Measurements from ENCODE around the gene FAM171A1.

Gene FAM171A1

DNA sequence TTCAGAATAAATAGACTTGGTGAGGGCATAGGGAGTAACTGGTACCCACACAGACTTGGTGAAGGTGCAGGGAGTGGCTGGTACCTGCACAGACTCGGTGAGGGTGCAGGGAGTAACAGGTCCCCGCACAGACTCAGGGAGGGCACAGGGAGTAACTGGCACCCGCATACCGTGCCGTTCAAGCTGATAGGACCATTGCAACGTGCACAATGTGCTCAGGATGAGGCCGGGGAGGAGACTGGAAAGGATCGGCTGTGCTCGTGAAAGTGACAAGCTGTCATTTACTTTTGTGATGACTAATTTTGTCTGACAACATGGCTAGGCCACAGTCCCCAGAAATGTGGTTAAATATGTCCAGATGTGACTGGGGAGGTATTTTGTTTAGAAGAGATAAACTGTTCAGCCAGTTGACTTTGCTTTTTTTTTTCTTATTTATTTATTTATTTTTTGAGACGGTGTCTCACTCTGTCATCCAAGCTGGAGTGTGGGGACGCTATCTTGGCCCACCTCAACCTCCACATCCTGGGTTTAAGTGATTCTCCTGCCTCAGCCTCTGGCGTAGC is 126.4 kb downstream of the FAM171A1 start:
- DNase-seq (ENCODE audit: low spot score): no peak

DNA sequence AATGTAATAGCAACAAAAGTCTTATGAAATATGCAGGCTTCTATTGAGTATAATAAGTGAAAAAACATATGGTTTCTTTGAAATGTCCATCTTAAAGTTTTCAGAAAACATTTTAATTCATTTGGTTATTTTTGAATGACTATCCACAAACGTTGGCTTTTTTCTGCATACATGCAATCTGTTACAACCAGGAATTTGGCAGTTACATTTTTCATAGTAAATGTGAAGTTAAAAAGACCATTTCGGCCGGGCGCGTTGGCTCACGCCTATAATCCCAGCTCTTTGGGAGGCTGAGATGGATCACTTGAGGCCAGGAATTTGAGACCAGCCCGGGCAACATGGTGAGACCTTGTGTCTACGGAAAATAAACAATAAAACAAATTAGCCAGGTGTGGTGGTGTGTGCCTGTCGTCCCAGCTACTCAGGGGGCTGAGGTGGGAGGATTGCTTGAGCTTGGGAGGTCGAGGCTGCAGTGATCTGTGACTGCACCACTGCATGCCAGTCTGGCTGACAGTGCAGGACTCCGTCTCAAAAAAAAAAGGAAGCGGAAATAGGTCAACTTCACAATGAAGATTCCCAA is 128.7 kb downstream of the FAM171A1 start:
- DNase-seq (ENCODE audit: low spot score): no peak

DNA sequence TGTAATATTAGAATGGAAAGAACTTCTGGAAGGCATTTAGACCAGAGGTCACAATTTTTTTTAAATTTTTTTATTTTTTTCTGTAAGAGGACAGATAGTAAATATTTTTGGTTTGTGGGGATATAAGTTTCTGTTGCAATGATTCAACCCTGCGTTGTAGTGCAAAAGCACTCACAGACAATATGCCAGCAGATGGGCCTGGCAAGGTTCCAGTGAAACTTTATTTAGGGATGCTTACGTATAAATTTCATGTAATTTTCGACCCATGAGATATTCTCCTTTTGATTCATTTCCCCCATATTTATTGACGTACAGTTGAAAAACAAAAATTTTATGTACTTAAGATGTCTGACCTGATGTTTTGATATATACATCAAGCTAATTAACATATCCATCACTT is 129.8 kb downstream of the FAM171A1 start:
- no peak for DNase-seq (ENCODE audit: low spot score)

DNA sequence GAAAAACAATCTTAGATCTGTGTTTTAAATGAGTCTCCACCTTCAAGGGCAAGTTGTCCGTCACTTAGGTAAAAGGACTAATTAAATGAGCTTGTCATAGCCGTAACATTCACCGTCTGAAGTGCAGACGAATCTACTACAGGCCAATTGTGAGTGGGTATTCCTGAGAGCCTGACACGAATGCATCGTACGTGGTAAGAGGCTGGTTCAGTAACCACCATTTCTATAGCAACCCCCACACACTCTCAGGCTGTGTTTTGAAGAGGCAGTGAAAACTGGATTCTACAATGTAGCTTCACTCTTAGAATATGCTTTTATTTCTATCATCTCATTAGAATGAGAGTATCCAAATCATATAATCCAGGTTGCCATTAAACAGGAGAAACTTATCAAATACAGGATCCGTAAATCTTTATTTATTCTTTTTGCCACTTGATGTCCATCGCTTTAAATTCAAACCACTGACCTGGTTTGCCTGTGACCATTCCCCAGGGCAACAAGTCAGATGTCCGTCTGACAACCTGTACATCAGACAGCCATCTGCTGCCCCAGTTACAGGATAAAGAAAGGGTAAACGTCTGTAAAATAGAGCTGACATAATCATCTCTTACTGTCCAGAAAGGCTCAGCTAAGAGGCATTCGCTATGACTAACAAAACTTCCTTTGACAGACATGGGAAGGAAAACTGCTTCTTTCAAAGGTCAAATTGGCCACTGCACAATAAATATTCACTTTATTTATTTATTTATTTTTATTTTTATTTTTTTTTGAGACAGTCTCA is 132.3 kb downstream of the FAM171A1 start:
- DNase-seq (ENCODE audit: low spot score): no peak

DNA sequence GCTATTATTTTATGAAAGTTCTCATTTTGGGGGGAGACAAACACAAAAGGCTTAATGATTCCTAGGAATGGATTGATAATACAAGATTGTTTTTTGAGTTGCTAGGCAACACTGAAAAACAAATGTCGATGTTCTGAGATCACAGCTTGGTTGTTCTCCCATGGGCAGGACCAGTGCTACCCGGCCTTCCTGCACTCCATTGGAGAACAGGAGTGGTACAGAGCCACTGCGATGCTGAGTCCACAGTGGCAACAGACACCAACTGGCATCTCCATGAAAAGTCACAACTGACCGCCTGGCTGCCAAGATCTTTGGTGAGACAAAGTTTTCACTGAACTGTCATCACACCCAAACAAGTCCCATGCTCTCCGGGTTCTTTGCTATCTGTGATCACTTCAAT is 133.7 kb downstream of the FAM171A1 start:
- DNase-seq (ENCODE audit: low spot score): no peak

DNA sequence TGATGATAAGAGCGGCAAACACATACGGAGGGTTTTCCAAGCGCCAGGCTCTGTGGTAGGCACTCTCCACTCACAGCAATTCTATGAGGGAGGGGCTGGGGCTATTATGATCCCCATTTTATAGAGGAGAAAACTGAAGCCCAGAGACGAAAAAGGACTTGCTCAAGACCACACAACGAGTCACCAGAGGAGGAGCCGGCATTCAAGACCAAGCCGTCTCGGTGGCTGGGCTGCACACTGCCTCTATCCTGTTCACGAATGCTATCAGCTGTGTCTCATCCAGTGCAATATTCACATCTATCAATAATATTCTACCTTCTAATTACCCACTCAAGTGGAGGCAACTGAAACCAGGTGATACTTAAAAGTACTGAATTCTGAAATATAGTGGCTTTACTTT is 134.7 kb downstream of the FAM171A1 start:
- no peak for DNase-seq (ENCODE audit: low spot score)

DNA sequence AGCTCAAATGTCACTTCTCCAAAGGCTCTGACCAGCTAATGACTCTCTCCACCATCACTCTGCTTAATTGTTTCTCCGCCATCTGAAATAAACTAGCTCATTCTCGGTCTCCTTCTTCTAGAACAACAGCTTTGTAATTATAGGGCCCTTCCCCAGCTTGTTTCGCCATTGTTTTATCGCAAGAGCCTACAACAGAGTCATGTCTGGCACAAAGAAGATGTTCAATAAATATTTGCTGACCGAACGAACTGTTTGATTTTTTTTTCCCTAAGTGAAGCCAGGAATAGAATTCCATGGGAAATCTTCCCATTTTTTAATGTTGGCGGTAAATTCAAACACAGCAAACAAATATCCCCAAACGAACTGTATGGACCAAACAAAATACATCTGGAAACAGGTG is 138.8 kb downstream of the FAM171A1 start:
- DNase-seq (ENCODE audit: low spot score): no peak

DNA sequence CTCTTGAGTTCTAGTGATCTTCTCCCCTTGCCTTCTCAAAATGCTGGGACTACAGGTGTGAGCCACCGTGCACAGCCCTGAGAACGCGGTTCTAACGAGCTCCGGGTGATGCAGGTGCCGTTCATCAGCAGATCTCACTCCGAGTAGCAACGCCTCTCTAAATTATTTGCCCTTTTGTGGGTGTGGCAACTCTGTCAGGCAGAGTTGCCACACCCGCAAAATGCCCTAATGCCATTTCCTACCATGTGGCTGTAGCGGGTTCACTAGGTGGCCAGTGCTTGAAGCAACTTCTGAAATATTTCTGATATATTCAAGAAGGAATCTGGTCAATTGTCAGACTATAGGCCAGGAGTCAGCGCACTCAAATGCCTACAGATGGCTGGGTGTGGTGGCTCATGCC is 139.7 kb downstream of the FAM171A1 start:
- DNase-seq (ENCODE audit: low spot score): no peak

DNA sequence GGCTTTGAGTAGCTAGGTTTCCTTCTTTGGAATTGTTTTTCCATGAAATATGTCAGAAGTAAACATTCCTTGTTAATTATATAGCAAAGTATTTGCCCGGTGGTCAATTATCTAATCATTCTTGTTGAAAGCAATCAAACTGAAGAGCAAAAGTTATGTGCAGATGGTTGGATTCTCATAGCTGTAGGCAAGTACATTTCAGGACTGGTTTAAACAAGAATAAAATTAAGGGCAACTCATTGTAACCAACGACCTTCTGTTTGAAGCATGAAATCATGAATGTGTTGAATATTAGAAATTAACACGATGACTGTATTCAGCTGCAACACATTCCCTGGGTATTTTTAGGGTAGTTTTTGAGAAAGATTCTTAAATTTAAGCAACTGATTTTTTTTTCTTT is 140.8 kb downstream of the FAM171A1 start:
- DNase-seq (ENCODE audit: low spot score): no peak

DNA sequence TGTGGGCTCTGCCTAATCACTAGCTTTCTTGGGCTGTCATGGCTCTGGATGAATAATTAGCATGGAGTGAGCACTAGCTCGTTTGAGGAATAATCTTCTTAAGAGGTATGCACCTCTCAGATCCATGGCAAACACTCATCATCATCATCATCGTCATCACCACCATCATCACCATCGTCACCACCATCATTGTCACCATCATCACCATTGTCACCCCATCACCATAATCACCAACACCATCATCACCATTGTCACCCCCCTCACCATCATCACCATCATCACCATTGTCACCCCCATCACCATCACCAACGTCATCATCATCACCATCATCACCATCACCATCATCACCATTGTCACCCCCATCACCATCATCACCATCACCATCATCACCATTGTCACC is 141.8 kb downstream of the FAM171A1 start:
- no peak for DNase-seq (ENCODE audit: low spot score)

DNA sequence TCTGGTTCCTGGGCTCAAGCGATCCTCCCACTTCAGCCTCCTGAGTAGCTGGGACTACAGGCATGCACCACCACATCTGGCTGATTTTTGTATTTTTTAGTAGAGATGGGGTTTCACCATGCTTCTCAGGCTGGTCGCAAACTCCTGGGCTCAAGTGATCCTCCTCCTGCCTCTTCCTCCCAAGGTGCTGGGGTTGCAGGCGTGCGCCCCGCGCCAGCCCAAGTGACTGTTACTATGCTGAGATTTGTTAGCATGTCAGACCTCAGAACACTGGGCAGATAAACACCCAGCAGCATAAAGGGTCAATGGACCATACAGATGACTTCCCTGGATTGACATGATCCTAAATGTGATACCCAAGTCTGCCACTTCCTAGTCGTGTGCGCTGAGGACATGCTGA is 142.7 kb downstream of the FAM171A1 start:
- no peak for DNase-seq (ENCODE audit: low spot score)

DNA sequence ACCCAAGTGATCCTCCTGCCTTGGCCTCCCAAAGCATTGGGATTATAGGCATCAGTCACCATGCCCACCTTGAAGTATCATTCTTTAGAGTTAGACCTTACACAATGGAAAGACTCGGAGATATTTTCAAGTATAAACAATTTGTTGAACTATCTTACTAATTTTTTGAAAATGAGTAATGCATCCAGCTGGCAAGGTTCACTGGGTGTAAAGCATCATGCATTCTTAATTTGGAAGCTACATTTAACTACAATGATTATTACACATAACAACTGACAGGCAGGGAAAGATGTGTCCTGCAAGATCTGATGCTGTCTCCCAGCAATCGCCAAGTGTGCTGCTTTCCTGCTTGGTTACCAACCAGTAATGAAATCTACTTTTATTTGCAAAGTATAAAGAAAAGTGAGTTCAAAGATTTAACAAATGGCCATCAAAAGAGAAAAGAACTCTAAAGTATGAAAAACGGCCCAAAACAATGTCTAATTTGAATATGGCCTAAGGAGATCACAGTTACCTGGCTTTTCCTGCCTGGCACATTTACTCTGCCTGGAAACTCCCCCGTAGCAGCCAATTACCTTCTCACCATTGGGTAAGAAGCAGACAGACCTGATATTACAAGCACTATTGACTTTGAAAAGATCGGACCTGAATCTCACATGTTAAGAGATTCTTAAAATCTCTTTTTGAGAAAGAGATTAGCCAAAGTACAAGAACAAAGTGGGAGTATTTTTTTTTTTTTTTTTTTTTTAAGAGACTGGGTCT is 143.3 kb downstream of the FAM171A1 start:
- no peak for DNase-seq (ENCODE audit: low spot score)

DNA sequence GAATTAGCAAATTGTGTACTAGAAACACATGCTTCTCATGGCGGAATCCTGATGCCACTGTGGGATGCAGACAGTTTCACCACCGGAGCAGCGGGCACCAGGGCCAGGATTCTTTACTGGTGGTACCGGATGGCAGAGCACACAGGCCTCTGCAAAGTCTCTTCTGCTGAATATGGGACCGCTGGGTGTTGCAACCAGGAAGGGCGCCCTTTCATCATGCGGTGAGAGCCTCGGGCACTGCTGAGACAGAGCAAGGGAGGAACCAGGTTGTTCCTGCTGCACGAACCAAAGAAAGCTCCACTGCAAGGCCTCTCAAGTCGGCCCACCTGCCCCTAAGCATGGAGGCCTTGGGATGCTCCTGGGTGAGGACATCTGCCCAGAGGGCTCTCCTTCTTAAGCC is 145.6 kb downstream of the FAM171A1 start:
- DNase-seq (ENCODE audit: low spot score): no peak

DNA sequence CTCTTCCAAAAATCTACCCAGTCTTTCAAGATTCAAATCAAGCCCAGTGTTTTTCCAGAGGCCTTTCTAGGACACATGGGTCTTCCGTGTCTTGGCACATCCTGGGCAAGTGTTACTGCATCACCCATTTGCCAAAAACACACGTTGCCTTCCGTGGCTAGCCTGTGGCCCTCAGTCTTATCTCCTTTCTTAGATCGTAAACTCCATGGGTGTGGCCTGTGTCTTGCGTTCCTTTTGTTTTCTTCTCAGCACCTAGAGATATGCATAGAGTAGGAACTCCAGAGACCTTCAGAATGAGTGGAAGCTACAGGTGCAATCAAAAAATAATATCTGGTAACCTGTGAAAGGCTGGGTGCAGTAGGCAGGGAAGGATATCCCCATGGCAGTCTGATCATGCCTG is 146.1 kb downstream of the FAM171A1 start:
- DNase-seq (ENCODE audit: low spot score): no peak

DNA sequence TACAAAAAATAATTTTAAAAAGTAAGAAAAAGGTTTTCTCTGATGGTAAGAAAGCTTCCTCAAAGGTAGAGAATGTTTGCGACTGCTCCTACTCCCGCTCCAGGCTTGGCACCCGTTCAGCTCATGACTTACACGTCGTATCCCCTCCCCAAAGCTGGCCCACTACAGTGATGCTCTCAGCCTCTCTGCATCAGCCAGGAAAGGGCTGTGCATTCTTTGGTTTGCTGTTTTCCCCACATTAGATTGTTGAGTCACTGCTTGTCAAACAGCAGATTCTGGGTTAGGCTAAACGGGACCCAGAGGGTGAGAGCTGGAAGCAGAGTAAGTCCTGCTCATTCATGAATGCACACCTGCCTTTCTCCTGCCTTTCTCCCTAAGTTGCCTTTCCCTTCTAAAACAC is 147.9 kb downstream of the FAM171A1 start:
- no peak for DNase-seq (ENCODE audit: low spot score)

DNA sequence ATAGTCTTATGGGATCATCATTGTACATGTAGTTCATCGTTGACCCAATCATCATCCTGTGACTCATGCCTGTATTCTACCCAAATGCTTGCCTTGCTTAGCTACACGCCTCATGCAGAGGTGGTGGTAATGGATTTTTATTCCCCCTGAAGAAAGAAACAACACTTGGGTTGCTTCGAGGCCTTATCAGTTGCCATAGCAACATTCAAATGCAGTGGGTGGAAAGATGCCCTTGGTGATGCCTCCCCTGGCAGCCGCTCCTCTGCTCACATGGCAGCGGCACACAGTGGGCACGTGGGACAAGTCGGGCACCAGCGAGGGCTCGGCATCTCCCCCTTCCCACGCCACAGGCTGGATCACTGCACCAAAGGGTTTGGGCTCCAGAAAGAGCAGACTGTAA is 148.6 kb downstream of the FAM171A1 start:
- no peak for DNase-seq (ENCODE audit: low spot score)

DNA sequence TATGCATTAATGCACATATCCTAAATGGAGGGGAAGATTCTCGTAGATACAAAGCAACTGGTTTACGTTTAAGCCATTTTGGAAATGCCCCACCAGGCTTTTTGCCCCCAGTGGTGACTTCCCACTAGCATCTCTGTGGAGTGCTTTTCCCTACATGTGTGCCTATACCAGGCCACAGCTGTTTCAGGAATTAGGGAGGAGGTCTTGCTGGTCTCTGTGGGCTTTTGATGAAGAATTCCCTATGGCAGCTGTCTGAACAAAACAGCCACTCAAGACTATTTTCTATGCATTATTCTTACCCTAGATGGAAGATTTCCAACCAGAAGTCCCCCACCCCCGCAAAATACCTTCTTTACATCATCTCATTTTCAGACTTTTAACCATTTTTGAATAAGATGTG is 150.6 kb downstream of the FAM171A1 start:
- no peak for DNase-seq (ENCODE audit: low spot score)

DNA sequence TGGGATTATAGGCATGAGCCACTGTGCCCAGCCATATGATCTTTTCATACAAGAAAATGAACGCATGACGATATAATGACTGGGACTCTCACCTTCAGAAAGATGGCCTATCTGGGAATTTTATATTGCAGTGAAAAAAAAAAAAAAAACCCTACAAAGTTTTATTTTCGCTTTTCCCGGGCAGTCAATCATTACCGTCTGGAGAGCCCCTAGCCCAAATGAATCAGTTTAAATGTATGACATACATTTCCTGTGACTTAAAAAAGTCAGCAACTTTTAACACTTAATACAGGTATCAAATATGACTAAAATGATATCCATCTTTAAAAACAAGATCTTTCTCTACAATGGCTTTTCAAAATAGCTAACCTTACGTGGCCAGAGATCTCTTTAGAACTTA is 154.4 kb downstream of the FAM171A1 start:
- no peak for DNase-seq (ENCODE audit: low spot score)

DNA sequence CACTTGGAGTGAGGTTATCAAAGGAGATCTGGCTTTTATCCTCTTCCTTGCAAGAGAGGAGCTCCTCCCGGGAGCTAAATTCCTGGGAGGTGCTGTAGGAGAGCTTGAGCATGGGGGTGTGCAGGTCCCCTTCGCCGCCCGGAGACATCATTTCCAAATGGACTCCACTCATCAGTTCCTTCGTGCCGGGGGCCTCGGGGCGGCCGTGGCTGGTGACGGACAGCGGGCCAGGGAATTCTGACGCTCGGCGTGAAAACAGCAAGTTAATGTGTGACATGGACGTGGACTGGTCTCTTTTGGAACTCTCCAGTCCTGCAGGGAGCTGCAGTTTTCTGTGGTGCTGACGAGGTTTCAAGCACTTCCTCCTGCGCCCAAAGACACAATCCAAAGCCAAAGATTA is 156.9 kb downstream of the FAM171A1 start:
- no peak for DNase-seq (ENCODE audit: low spot score)

DNA sequence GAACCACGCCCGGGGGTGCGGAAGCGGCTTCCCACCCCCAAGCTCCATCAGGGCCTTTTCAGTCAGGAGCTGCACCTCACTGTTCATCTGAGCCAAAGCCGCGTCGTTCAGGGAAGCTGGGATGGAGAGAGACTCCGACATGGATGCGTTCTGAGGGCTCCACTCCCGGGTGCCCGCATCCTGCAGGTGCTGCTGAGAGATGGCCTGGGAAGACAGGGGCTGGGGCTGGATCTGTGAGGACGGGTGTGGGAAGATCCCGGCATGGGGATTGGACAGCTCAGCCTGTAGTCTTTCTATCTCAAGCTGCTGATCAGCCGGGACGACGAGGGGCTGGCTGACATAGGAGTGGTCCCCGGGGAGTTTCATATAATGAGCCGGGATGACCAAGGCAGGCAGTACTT is 157.6 kb downstream of the FAM171A1 start:
- DNase-seq (ENCODE audit: low spot score): no peak

DNA sequence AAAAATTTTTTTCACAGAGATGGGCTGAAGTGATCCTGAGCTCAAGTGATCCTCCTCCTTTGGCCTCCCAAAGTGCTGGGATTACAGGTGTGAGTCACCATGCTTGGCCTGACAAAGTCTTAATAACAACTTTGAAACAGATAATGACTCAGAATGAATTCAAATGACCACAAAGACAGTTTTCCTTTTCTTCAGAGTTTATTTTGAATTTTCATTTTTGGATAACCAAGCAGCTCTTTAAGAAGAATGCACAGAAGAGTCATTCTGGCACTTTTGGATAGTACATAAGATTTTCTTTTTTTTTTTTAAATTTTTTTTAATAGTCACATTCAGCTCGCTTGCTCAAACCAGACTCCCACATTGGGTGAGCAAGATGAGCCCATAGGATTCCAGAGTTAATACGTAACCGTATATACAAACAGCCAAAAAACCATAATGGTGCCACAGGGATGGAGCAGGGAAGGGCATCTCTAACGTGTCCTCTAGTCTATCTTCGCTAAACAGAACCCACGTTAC is 159.6 kb downstream of the FAM171A1 start:
- no peak for DNase-seq (ENCODE audit: low spot score)

DNA sequence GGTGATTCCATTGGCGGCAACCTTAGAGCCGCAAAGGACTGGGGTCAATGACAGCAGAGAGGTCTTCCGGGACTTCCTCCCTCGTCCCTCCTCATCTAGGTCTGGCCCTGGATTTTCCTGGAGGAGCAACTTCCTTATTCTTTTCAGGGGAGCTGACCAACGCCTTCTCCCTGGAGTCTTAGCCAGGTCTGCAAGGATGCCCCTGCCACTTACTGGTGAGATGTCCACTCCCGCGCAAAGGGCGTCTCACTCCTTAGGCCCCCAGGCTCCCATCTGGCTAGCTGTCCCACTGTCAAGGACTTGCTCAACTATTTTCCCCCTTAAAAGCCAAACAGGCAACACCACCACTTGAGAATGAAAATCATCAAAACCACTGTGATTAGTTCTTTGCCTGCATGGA is 160.6 kb downstream of the FAM171A1 start:
- no peak for DNase-seq (ENCODE audit: low spot score)
